Kidney capillary endothelial cell (primary cell): ENCODE measurements around the gene ZNF679.
"Not testable (repeated sequence)": the region's sequence is repeated elsewhere in the genome, so short reads cannot be mapped to it uniquely, and the experiment has no call there.

ENCODE experiments used
- DNase-seq: peaks from one replicate; pipeline ENCODE4 v3.0.0-alpha.2; 2018; ENCODE audit warnings: low spot score

The ZNF679 gene

GRCh38 chr7:64228174-64228573, at the start of gene ZNF679:
Gene ZNF679, plus strand, starts transcription at chr7:64228474. Its CDS starts 20,644 bp downstream, at chr7:64249118.
- DNase-seq = not testable (repeated sequence)

- no peak for DNase-seq
These were observed 47.3 kb upstream of the ZNF679 start for GRCh38 chr7:64180989-64181388.

DNA sequence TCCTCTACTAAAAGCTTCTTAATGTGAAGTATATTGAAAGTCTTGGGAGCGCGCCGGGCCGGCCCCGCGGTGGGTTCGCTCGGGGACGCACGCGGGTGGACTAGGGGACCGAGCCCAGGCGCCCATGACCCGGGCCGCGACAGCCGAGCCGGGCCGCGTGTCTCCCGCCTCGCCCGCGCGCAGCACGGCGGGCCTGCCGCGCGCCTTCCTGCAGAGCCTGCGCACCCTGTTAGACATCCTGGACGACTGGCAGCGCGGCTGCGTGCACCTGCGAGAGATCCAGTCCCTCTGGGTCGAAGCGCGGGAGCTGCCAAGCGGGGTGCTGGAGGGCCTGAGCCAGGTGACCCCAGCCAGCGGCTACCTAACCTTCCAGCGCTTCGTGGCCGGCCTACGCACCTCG, 46.7 kb upstream of the ZNF679 start:
- DNase-seq = no peak

- DNase-seq = no peak
These were observed 46.1 kb upstream of the ZNF679 start for GRCh38 chr7:64182036-64182790.

DNA sequence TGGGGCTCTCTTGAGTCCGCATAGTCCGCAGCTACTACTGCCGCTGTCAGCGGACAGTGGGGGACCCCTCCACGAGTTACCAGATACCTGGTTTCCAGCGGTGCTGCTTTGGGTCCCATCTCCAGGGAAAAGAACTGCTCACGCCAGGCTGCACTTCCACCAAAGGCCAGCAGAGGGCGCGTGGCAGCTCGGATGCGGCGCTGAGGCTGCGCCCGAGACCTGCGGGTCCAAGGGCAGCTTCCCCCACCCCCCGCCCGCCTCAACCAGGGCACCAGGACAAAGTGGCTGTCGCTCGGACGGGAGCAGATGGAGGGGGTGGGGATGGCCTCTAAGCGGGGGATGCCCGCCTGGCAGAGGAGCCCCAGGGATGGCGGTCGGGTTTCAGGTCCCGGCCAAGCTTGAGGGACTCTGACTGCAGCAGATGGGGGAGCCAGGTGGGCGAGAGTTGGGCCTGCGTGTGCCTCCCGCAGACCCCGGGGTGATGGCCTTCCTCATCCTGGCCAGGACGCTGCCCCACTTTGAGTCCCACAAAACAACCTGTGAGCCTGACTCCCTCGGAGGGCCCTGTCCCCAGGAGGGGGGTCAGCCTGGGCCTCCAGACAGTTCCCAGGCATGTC, 45.0 kb upstream of the ZNF679 start:
- no peak for DNase-seq

DNA sequence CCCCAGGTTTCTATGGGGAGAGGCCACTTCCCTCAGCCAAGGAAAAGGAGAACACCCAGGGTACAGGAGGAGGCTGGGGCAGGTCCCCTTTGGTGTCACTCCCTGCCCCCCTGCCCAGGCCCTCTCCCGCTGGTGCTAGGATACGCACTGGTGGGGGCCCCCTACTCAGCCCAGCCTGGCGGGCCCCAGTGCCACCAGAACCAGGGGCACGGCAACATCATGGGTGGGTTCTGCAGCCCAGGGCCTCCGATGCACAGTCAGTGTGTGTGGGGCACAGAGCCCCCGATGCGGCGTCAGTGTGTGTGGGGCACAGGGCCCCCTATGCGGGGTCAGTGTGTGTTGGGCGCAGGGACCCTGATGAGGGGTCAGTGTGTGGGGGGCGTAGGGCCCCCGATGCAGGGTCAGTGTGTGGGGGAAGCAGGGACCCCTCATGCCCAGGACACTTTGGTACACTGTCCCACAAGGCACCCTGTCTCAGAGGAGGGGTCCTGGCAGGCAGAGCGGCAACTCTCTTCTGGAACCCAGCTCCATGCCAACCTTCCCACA, 44.4 kb upstream of the ZNF679 start:
- no peak for DNase-seq

DNA sequence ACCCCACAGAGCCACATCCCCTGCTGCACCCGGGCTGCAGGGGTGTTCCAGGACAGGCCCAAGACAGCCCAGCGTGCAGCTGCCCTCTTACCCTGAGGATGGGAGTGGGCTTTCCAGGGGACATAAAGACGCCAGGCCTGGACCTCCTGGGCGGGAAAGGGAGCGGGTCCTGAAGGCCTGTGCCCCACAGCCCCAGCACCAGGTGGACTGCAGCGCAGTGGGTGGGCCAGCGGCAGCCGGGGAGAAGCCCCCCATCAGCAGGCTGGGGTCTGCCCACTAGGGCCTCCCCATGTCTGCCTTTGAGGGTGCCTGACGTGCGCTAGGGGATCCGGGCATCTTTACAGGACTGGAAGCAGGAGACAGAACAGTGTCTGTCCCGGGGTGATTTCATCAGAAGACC, 43.9 kb upstream of the ZNF679 start:
- no peak for DNase-seq

DNA sequence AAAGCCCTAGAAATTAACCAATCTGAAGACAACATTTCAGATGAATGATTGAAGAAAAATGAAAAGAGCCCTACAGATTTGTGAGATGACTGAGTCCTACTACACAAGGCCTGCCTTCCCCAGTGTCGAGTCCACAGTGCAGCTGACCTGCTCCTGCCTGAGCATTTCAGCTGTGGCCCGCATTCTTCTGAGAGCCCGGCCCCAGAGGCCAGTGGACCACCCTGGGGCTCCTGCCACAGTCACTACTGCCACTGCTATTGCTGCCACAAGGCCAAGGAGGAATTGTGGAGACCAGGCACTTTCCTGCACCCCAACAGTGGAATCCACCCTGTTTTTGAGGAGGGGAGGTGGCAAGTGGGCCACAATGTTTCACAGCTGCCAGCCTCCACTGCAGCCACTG, 40.9 kb upstream of the ZNF679 start:
- DNase-seq = no peak

GRCh38 chr7:64192148-64192704, 36.0 kb upstream of the ZNF679 start:
- DNase-seq = no peak

DNA sequence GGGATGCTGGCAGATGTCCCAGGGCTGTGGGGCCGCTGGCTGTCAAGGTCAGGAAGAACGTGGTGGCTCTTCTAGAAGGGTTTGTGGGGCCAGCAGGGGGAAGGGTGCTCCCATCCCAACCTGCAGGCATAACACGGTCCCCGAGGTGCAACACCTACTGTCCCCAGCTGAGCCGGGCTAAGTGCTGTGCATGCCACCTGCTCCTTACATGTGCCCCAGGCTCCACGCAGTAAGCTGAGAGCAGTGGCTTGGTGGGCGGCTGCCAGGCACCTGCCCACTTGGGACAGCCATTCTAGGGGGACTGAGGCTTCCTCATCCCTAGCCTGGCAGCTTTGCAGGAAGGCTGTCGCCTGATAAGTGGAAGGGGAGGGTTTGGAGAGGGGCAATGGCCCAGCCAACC, 35.5 kb upstream of the ZNF679 start:
- DNase-seq = no peak

DNA sequence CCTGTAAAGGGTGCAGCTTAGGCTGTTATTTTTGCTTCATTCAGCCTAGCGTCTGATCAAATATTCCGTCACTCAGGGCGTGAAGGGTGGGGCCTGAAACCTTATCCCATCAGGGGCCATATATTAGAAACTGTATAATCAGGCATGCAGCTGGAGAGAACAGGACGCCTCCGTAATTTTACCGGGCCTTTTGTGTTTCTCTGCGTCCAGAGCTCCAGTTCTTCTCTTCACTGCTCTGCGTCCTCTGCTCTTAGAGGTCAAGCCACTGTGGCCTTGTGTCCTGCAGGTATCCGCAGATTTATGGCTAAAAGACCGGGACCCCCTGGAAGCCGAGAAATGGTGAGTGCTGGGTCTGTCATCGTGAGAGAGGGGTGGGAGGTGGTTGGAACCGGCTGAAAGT, 21.4 kb upstream of the ZNF679 start, which contains the start of gene ZNF735:
ZNF735 (plus strand) TSS at position 301 of the 400 bp plus-strand sequence; CDS start at position 301, 0 bp downstream.
- no peak for DNase-seq

- not testable (repeated sequence) for DNase-seq
These were observed 8.5 kb upstream of the ZNF679 start for GRCh38 chr7:64219710-64220298.

DNA sequence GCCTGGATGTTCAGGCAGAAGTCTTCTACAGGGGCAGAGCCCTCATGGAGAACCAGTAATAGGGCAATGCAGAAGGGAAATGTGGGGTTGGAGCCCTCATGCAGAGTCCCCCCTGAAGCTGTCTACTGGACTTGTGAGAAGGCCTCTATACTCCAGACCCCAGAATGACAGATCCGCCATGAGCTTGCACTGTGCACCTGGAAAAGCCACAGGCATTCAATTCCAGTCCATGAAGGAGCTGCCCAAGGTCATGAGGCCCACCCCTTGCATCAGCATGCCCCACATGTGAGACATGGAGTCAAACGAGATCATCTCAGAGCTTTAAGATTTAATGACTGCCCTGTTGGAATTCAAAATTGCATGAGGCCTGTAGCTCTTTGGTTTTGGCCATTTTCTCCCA, 4.9 kb upstream of the ZNF679 start:
- DNase-seq = no peak

DNA sequence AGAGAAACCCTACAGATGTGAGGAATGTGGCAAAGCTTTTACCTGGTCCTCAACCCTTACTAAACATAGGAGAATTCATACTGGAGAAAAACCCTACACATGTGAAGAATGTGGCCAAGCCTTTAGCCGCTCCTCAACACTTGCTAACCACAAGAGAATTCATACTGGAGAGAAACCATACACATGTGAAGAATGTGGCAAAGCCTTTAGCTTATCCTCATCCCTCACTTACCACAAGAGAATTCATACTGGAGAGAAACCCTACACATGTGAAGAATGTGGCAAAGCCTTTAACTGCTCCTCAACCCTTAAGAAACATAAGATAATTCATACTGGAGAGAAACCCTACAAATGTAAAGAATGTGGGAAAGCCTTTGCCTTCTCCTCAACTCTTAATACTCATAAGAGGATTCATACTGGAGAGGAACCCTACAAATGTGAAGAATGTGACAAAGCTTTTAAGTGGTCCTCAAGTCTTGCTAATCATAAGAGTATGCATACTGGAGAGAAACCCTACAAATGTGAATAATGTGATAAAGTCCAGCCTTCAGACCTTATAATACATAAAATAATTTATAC, 38.2 kb downstream of the ZNF679 start:
- DNase-seq = no peak

DNA sequence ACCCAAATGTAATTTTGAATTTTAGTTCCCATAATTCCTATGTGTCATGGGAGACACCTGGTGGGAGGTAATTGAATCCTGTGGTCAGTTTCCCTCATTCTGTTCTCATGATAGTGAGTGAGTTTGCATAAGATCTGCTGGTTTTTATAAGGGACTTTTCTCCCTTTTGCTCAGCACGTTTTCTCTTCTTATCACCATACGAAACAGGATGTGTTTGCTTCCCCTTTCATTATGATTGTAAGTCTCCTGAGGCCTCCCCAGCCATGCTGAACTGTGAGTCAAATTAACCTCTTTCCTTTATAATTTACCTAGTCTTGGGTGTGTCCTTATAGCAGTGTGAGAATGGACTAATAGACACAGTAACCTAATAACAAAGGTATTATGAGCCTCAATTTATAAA, 49.4 kb downstream of the ZNF679 start:
- no peak for DNase-seq

DNA sequence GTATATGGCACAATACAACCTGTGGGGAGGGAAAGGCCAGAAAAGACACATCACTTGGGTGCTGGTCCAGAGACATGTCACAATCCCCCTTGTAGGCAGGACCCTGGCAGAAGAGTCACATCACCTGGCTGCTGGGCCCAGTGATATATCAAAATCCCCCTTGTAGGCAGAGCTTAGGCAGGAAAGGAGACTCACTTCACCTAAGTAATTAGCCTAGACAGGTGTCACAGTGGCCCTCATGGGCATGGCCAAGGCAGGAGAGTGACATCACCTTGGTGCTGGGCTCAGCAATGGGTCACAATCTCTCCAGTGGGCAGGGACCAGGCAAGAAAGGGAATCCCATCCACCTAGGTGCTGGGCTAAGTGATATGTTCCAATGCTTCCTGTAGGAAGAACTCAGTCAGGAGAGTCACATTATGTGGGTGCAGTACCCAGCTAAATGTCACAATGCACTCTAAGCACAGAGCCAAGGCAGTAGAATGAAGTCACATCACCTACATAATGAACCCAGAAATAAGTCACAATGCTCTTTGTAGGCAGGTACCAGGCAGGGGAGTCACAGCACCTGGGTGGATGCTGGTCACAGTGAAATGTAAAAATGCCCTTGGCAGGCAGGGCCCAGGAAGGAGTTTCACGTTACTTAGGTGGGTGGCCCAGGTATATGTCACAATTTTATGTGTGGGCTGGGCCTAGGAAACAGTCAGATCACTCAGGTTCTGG, 66.6 kb downstream of the ZNF679 start:
- no peak for DNase-seq

- DNase-seq = not testable (repeated sequence)
These were observed 69.1 kb downstream of the ZNF679 start for GRCh38 chr7:64297418-64297817.

DNA sequence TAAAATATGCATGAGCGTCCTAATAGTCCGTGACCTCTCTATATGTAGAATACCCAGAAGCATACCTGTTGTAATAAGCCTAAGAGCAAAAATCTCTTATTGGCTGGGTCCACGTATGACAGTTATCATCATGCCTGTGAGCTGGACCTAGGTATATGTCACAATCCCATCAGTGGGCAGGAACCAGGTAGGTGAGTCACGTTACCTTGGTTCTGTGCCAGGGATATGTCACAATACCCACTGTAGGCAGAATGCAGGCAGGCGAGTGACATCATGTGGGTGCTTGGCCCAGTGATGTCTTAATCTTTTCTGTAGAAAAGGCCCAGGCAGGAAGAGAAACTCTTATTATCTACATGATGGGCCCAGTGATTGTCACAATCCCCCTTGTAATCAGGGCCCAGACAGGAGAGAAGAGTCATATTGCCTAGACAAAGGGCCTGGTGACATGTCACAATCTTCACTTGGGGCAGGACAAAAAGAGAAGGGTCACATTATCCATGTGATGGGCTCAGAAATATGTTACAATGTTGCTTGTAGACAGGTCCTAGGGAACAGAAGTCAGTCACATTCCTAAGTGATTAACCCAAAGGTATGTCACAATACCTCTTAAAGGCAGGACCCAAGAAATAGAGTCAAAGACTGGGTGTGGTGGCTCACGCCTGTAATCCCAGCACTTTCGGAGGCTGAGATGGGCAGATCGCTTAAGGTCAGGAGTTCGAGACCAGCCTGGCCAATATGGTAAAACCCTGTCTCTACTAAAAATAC, 72.5 kb downstream of the ZNF679 start:
- no peak for DNase-seq

- DNase-seq = peak; percentile 51
These were observed 79.2 kb downstream of the ZNF679 start for GRCh38 chr7:64307254-64308015.

GRCh38 chr7:64308016-64308270, 79.7 kb downstream of the ZNF679 start:
- no peak for DNase-seq
